NCI-H146 (cell line): ENCODE measurements around the gene MARCHF2.
"Not testable (repeated sequence)": the region's sequence is repeated elsewhere in the genome, so short reads cannot be mapped to it uniquely, and the experiment has no call there.

Experiments
- DNase-seq: peaks from one replicate; lab custom pipeline; 2025; lab: John Stamatoyannopoulos, UW

MARCHF2 gene

GRCh38 chr19:8410718-8411117, 2.4 kb upstream of the MARCHF2 start:
- DNase-seq, result not testable (repeated sequence)

- DNase-seq, result no peak
These were observed 507 bp downstream of the MARCHF2 start for GRCh38 chr19:8413629-8413995.

GRCh38 chr19:8416796-8417195, 3.7 kb downstream of the MARCHF2 start:
- no peak for DNase-seq

- no peak for DNase-seq
These were observed 8.7 kb downstream of the MARCHF2 start for GRCh38 chr19:8421484-8422461.

GRCh38 chr19:8423817-8424223, 10.7 kb downstream of the MARCHF2 start:
- DNase-seq, result peak; percentile 34

- not testable (repeated sequence) for DNase-seq
These were observed 12.2 kb downstream of the MARCHF2 start for GRCh38 chr19:8425331-8425730.

- DNase-seq, result no peak
These were observed 13.2 kb downstream of the MARCHF2 start for GRCh38 chr19:8426283-8426682.

- DNase-seq, result no peak
These were observed 15.9 kb downstream of the MARCHF2 start for GRCh38 chr19:8429044-8429443.

GRCh38 chr19:8429826-8430225, 16.7 kb downstream of the MARCHF2 start:
- no peak for DNase-seq

GRCh38 chr19:8430650-8431049, 17.5 kb downstream of the MARCHF2 start:
- no peak for DNase-seq

GRCh38 chr19:8438236-8438635, 25.1 kb downstream of the MARCHF2 start:
- no peak for DNase-seq

GRCh38 chr19:8441725-8442544, 28.8 kb downstream of the MARCHF2 start:
- no peak for DNase-seq

- not testable (repeated sequence) for DNase-seq
These were observed 31.1 kb downstream of the MARCHF2 start for GRCh38 chr19:8444140-8444676.

- peak; percentile 93 for DNase-seq
These were observed 31.8 kb downstream of the MARCHF2 start, which contains the start of gene HNRNPM for GRCh38 chr19:8444677-8445487. Gene HNRNPM, plus strand, starts transcription at chr19:8444975. Its CDS starts 24 bp downstream, at chr19:8444999.

GRCh38 chr19:8445488-8446001, 32.4 kb downstream of the MARCHF2 start:
- peak; percentile 51 for DNase-seq

GRCh38 chr19:8446061-8446709, 33.1 kb downstream of the MARCHF2 start:
- no peak for DNase-seq

GRCh38 chr19:8449830-8450229, 36.7 kb downstream of the MARCHF2 start:
- DNase-seq, result no peak

GRCh38 chr19:8451377-8451776, 38.3 kb downstream of the MARCHF2 start:
- DNase-seq, result no peak

GRCh38 chr19:8451885-8452284, 38.8 kb downstream of the MARCHF2 start:
- DNase-seq, result no peak

GRCh38 chr19:8452446-8453123, 39.5 kb downstream of the MARCHF2 start:
- no peak for DNase-seq
